Measurements from ENCODE around the gene SUFU.

- TF ChIP-seq ZNF274 (IDR thresholded peaks at IDR 0.05; ENCODE audit: low read depth, low read length) (no peak), YY1 (IDR thresholded peaks at IDR 0.05; ENCODE audit: insufficient read depth, insufficient read length) (no peak)
Measured at GRCh38 chr10:102545265-102545871, 41.6 kb downstream of the SUFU start.
